Kidney glomerular epithelial cell (primary cell): ENCODE results near the gene KIF3C.

Experiments
- DNase-seq: peaks from one replicate; lab custom pipeline; 2025; lab: John Stamatoyannopoulos, UW

KIF3C gene

DNA sequence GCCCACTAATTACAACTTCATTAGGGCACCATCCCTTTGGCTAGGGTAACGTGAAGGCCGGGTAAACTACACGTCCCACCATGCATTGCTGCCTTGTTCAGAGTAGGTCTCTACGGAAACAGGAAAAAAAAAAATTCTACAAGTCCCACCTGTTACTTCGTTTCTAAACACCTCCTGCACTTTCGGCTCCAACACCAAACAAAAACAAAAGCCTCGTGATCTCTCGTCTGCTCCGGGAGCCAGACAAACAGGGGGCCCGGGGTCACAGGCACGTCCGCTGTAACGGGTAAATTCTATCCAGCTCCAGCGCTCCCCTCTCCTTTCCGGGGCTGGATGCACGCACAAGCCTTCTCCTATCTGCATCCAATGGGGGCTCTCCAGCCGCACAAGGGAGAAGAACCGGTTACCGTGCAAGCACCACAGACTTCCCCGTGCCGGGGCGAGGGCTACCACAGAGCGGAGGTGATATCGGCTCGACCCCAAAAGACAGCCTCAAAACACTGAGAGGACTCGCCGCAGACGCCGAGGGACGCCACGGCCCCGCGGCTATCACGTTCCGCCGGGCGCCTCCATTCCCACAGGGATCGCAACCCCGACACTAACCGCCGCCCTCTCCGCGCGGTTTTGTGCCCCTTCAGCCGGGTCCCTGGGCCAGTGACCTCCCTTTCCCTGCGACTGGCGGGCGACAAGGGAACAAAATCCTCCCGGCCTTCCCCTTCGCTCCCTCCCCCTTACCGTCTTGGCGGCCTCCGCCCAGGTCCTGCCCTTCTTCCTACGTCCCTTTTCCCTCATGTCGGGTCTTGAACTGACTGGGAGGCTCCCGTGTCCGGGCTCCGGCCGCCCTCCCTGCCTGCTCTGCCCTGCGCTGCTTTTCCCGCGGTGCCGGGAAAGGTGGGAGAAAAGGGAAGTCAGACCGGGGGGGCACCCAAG is 104.6 kb downstream of the KIF3C start:
- DNase-seq: peak; percentile 40
